Ovary (tissue), 3 donors: ENCODE results near the gene DENND2A.

Experiments
- CTCF ChIP-seq, 3 donors: fragments of 450-650 bp in 2 of 3; fragments of 200-600 bp in 1 of 3; IDR thresholded peaks; one replicate each; pipeline versions ENCODE4 v1.5.1 to v1.8.0; 2016 to 2022; ENCODE audit warnings: antibody characterized with exemption in 3 of 3, mild to moderate bottlenecking in 1 of 3
- EP300 ChIP-seq: sonication (generic); formaldehyde crosslinking; IDR thresholded peaks from one replicate; pipeline ENCODE4 v1.6.1; 2017; ENCODE audit warnings: antibody characterized with exemption
- POLR2A ChIP-seq: fragments of 450-650 bp; IDR thresholded peaks from one replicate; pipeline ENCODE4 v1.6.1; 2017; ENCODE audit warnings: antibody characterized with exemption, mild to moderate bottlenecking, moderate library complexity
- donor health status: DM: no; HTN: no; CAD: no.

GRCh38 chr7:140668641-140669040 lies 28.0 kb upstream of the DENND2A start:
- TF ChIP-seq POLR2A (no peak), CTCF (IDR thresholded peaks at IDR 0.05) (no peak), EP300 (no peak)
